Testis (tissue), 3 donors: ENCODE measurements around the gene RPS2. TPM values are rescaled to one million over a fixed set of nuclear protein-coding genes. Genes with fewer than 3 reads are reported as not detected.

ENCODE experiments used
- DNase-seq: peaks from one replicate; pipeline ENCODE4 v3.0.0-alpha.2; 2019
- H3K27ac ChIP-seq, 2 donors: fragments of 200-600 bp; sonication (generic); one replicate each; pipeline ENCODE4 v1.5.1; 2019
- H3K27me3 ChIP-seq: fragments of 200-600 bp; sonication (generic); one replicate; pipeline ENCODE4 v1.5.1; 2019
- H3K36me3 ChIP-seq: fragments of 200-600 bp; sonication (generic); one replicate; pipeline ENCODE4 v1.5.1; 2017; ENCODE audit warnings: low read depth; ENCODE audit errors: missing control alignments
- H3K4me1 ChIP-seq: fragments of 200-600 bp; sonication (generic); one replicate; pipeline ENCODE4 v1.5.1; 2019
- H3K4me3 ChIP-seq, 2 donors: fragments of 200-600 bp; sonication (generic); one replicate each; pipeline ENCODE4 v1.5.1; 2017 to 2019
- H3K9me3 ChIP-seq: fragments of 200-600 bp; sonication (generic); one replicate; pipeline ENCODE4 v1.5.1; 2017
- CTCF ChIP-seq, 3 experiments: fragments of 450-650 bp in 2 of 3; fragments of 200-600 bp in 1 of 3; sonication (generic) in 1 of 3; IDR thresholded peaks; one replicate each; pipeline ENCODE4 v1.5.1; 2016 to 2019; ENCODE audit warnings: antibody characterized with exemption in 3 of 3, mild to moderate bottlenecking in 2 of 3, moderate library complexity in 1 of 3
- POLR2A ChIP-seq: fragments of 450-650 bp; IDR thresholded peaks from one replicate; pipeline ENCODE4 v1.6.1; 2017; ENCODE audit warnings: antibody characterized with exemption, mild to moderate bottlenecking, moderate library complexity
- WGBS, 2 donors: methylation state at CpG; one replicate each; pipeline ENCODE4 v1.1.5; 2018; 5-methylcytosine and 5-hydroxymethylcytosine counted together
- intact Hi-C: fragments of 100-400 bp; cut with DNase I; formaldehyde crosslinking; loops from one replicate; pipeline ENCODE4 v1.15.1; 2023; ENCODE audit warnings: low total_unique reads
- polyA plus RNA-seq: library from polyadenylated mRNA; stranded (reverse); fragments of 350-450 nt; fragmentation: Illumina TruSeq; extraction: RNeasy Lipid Tissue Mini Kit (QIAGEN cat#74804); gene quantifications from one replicate; pipeline ENCODE4 v1.2.3, GENCODE V29; 2014; ENCODE audit warnings: low read depth, low replicate concordance; ENCODE audit not compliant: insufficient read depth
- total RNA-seq, 2 donors: library from RNA; depleted of rRNA; stranded (reverse); fragments of >200 nt; gene quantifications; one replicate each; pipeline ENCODE4 v1.2.3, GENCODE V29; 2016

The RPS2 gene
- total and polyA plus RNA-seq, 3 donors from 2014 or later = 744 to 1,779 (median 1,272) TPM

- 20 to 32% methylated on average over 1 to 25 of the region's 70 CpGs for WGBS, 2 donors
- H3K27ac ChIP-seq = peak overlapping the region in 1 of 2 donors; percentile 81
- no peaks in the 10 kb centered on the region for H3K9me3 ChIP-seq
- no peaks in the 10 kb centered on the region for H3K36me3 ChIP-seq
- no peaks in the 10 kb centered on the region for H3K27me3 ChIP-seq
- H3K4me1 ChIP-seq = no peaks in the 10 kb centered on the region
- H3K4me3 ChIP-seq = peak overlapping the region; percentile 56 to 72
- peak; percentile 91 for DNase-seq
- intact Hi-C loops = no loop called here
- peak; percentile 97 to 100 (median 100) for TF ChIP-seq CTCF (IDR thresholded peaks at IDR 0.05)
- no peak for TF ChIP-seq POLR2A
Measured at GRCh38 chr16:1929578-1930337, 34.9 kb downstream of the RPS2 start.

DNA sequence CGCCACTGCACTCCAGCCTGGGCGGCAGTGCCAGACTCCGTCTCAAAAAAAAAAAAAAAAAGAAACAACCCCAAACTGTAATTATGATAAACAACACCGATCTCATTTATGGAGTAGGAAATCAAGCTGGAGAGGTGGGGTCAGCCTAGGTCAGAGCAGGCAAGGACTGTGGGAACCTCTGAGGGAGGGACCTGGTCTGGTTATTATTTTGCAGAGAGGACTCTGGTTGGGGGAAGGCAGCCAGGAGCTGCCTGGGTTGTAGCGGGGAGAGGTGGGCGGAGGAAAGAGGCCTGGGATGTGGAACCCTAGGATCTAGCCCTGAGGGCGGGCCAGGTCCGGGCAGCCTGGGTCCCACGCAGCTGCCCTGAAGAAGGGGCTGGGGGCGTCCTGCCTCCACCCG, 35.5 kb downstream of the RPS2 start:
- Histone ChIP-seq H3K4me3 (peak overlapping the region; percentile 56 to 72), H3K36me3 (no peaks in the 10 kb centered on the region), H3K4me1 (no peaks in the 10 kb centered on the region), H3K9me3 (no peaks in the 10 kb centered on the region), H3K27me3 (no peaks in the 10 kb centered on the region), H3K27ac (peak overlapping the region in 1 of 2 donors; percentile 81)
- TF ChIP-seq CTCF (IDR thresholded peaks at IDR 0.05) (no peak), POLR2A (no peak)
- intact Hi-C loops = no loop called here
- 10 to 11% methylated on average over 5 to 11 of the region's 11 CpGs for WGBS, 2 donors
- DNase-seq = peak; percentile 35

DNA sequence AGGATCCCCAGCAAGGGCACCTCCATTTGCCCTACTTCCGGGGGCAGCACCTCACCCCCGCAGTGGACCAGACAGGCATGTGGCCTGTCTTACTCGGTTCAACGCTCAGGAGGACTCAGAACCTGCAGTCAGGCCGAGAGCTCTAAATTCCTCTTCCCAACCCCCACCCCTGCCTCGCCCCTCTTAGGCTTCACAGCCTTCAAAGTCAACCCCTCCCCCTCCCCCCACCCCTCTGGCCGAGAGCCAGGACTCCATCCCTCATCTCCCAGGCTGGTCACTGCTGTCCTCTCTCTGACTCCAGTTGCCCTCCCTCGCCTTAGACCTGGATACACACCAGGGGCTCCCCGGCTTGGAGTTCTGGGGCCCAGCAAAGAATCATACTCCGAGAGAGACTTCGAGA, 38.4 kb downstream of the RPS2 start:
- 63 to 68% methylated on average over 11 of the region's 11 CpGs for WGBS, 2 donors
- TF ChIP-seq CTCF (IDR thresholded peaks at IDR 0.05) (no peak), POLR2A (no peak)
- Histone ChIP-seq H3K27me3 (no peaks in the 10 kb centered on the region), H3K27ac (no peak overlapping the region), H3K4me1 (peaks cover 6% of the 10 kb centered on the region), H3K9me3 (no peaks in the 10 kb centered on the region), H3K4me3 (no peak overlapping the region), H3K36me3 (no peaks in the 10 kb centered on the region)
- intact Hi-C loops = no loop called here
- no peak for DNase-seq

DNA sequence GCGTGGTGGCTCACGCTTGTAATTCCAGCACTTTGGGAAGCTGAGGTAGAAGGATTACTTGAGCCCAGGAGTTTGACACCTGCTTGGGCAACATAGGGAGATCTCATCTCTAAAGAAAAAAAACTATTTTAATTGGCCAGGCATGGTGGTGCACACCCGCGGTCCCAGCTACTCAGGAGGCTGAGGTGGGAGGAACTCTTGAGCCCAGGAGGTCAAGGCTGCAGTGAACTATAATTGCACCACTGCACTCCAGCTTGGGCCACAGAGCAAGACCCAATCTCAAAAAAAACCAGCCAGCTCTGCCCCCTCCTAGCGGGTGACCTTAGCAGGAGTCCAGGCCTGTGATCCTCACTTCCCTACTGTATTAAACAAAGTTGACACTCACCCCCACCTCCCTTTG, 40.5 kb downstream of the RPS2 start:
- H3K4me3 ChIP-seq = no peak overlapping the region
- intact Hi-C loops = no loop called here
- H3K36me3 ChIP-seq = no peaks in the 10 kb centered on the region
- TF ChIP-seq POLR2A (no peak), CTCF (IDR thresholded peaks at IDR 0.05) (no peak)
- peaks cover 6% of the 10 kb centered on the region for H3K4me1 ChIP-seq
- 67 to 71% methylated on average over 5 of the region's 5 CpGs for whole genome bisulfite sequencing, 2 donors
- DNase-seq = no peak
- no peaks in the 10 kb centered on the region for H3K9me3 ChIP-seq
- no peak overlapping the region for H3K27ac ChIP-seq
- no peaks in the 10 kb centered on the region for H3K27me3 ChIP-seq
